ENCODE results near the gene SYCP3.
"Not testable (repeated sequence)": the region's sequence is repeated elsewhere in the genome, so short reads cannot be mapped to it uniquely, and the experiment has no call there.

SYCP3 gene

GRCh38 chr12:101761350-101761749, 22.1 kb upstream of the SYCP3 start:
- no peak for DNase-seq (ENCODE audit: low read depth, low spot score)

GRCh38 chr12:101759396-101760047, 20.3 kb upstream of the SYCP3 start:
- no peak for DNase-seq (ENCODE audit: low read depth, low spot score)

- DNase-seq (ENCODE audit: low read depth, low spot score): no peak
Measured at GRCh38 chr12:101750152-101750551, 10.9 kb upstream of the SYCP3 start.

GRCh38 chr12:101749657-101750056, 10.4 kb upstream of the SYCP3 start:
- DNase-seq (ENCODE audit: low read depth, low spot score): no peak

- DNase-seq (ENCODE audit: low read depth, low spot score): no peak
Measured at GRCh38 chr12:101748907-101749306, 9.6 kb upstream of the SYCP3 start.

GRCh38 chr12:101747697-101748096, 8.4 kb upstream of the SYCP3 start:
- DNase-seq (ENCODE audit: low read depth, low spot score): no peak

GRCh38 chr12:101746661-101747060, 7.4 kb upstream of the SYCP3 start:
- DNase-seq (ENCODE audit: low read depth, low spot score): no peak

- DNase-seq (ENCODE audit: low read depth, low spot score): no peak
Measured at GRCh38 chr12:101746196-101746595, 6.9 kb upstream of the SYCP3 start.

- no peak for DNase-seq (ENCODE audit: low read depth, low spot score)
Measured at GRCh38 chr12:101745481-101745880, 6.2 kb upstream of the SYCP3 start.

GRCh38 chr12:101743724-101744472, 4.6 kb upstream of the SYCP3 start:
- DNase-seq (ENCODE audit: low read depth, low spot score): no peak

- DNase-seq (ENCODE audit: low read depth, low spot score): no peak
Measured at GRCh38 chr12:101743242-101743641, 4.0 kb upstream of the SYCP3 start.

- no peak for DNase-seq (ENCODE audit: low read depth, low spot score)
Measured at GRCh38 chr12:101740980-101741379, 1.7 kb upstream of the SYCP3 start.

GRCh38 chr12:101740566-101740965, 1.3 kb upstream of the SYCP3 start:
- no peak for DNase-seq (ENCODE audit: low read depth, low spot score)

- no peak for DNase-seq (ENCODE audit: low read depth, low spot score)
Measured at GRCh38 chr12:101737476-101737875, 1.8 kb downstream of the SYCP3 start.

GRCh38 chr12:101734482-101734881, 4.8 kb downstream of the SYCP3 start:
- DNase-seq (ENCODE audit: low read depth, low spot score): not testable (repeated sequence)

GRCh38 chr12:101733166-101733565, 6.1 kb downstream of the SYCP3 start:
- DNase-seq (ENCODE audit: low read depth, low spot score): no peak

GRCh38 chr12:101732318-101732717, 6.9 kb downstream of the SYCP3 start:
- DNase-seq (ENCODE audit: low read depth, low spot score): no peak

GRCh38 chr12:101729842-101730241, 9.4 kb downstream of the SYCP3 start:
- DNase-seq (ENCODE audit: low read depth, low spot score): no peak

- no peak for DNase-seq (ENCODE audit: low read depth, low spot score)
Measured at GRCh38 chr12:101727098-101727497, 12.2 kb downstream of the SYCP3 start.

GRCh38 chr12:101722392-101722791, 16.9 kb downstream of the SYCP3 start:
- no peak for DNase-seq (ENCODE audit: low read depth, low spot score)

GRCh38 chr12:101720118-101720517, 19.1 kb downstream of the SYCP3 start:
- no peak for DNase-seq (ENCODE audit: low read depth, low spot score)

- DNase-seq (ENCODE audit: low read depth, low spot score): no peak
Measured at GRCh38 chr12:101719566-101719965, 19.7 kb downstream of the SYCP3 start.

- no peak for DNase-seq (ENCODE audit: low read depth, low spot score)
Measured at GRCh38 chr12:101714877-101715444, 24.3 kb downstream of the SYCP3 start.
